ENCODE data around the gene HCFC1R1.
A peak's percentile ranks its signal among the peaks of the same experiment; 100 is the strongest.

Gene HCFC1R1

GRCh38 chr16:3042376-3042775 lies 18.6 kb upstream of the HCFC1R1 start:
- no peak overlapping the region for H3K27ac ChIP-seq
- no peak for DNase-seq (ENCODE audit: low spot score)
- no peak for TF ChIP-seq CTCF (conservative IDR thresholded peaks at IDR 0.05; ENCODE audit: low read depth)
- ChIA-PET POLR2A (ENCODE audit: low non-redundant PET) (no interaction called here), CTCF (interaction anchor here (0.7 to 1.4 kb wide), 3 partner anchors 9 to 17 kb away, joined by 3 to 5 read pairs (median 5); no protein-coding TSS in a partner anchor)

- POLR2A ChIA-PET (ENCODE audit: low non-redundant PET): no interaction called here
- no peak for DNase-seq (ENCODE audit: low spot score)
- no peak overlapping the region for H3K27ac ChIP-seq
- no peak for TF ChIP-seq CTCF (conservative IDR thresholded peaks at IDR 0.05; ENCODE audit: low read depth)
- CTCF ChIA-PET: interaction anchor here (0.7 to 1.2 kb wide), 3 partner anchors 10 to 105 kb away, joined by 3 to 4 read pairs (median 3); no protein-coding TSS in a partner anchor
These were observed 15.2 kb upstream of the HCFC1R1 start for GRCh38 chr16:3038896-3039295.

DNA sequence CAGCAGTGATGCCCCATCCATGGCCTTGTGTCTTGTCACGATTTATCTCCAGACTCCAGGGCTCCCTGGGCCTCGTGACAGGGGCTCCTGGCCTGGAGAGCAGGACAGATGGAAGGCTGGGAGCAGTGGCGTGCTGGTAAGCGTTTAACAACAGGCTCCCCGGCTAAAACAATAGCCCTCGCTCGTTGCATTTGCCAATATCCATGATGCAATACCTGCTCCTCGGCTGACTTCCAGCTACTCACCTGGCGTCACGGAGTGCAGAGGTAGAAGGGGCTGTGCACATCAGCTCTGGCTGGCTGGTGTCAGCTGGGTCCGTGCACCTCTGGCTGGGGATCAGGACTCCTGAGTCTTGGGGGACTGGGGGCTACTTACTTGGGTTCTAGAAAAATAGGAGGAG lies 14.5 kb upstream of the HCFC1R1 start:
- ChIA-PET POLR2A (ENCODE audit: low non-redundant PET) (no interaction called here), CTCF (interaction anchor here (0.6 to 1.2 kb wide), 5 partner anchors 9 to 1423 kb away, joined by 3 to 4 read pairs (median 3); no protein-coding TSS in a partner anchor)
- peak; percentile 79 for DNase-seq (ENCODE audit: low spot score)
- no peak for TF ChIP-seq CTCF (conservative IDR thresholded peaks at IDR 0.05; ENCODE audit: low read depth)
- H3K27ac ChIP-seq: no peak overlapping the region

- H3K27ac ChIP-seq: no peak within 1 kb of the TSS
- no peak for DNase-seq (ENCODE audit: low spot score)
- TF ChIP-seq CTCF (conservative IDR thresholded peaks at IDR 0.05; ENCODE audit: low read depth): no peak
- POLR2A ChIA-PET (ENCODE audit: low non-redundant PET): no interaction called here
- CTCF ChIA-PET: no interaction called here
These were observed 13.1 kb upstream of the HCFC1R1 start, which contains the start of gene BICDL2 for GRCh38 chr16:3036726-3037315. BICDL2 (minus strand) TSS chr16:3036944; CDS start chr16:3035496, 1,448 bp downstream.

- TF ChIP-seq CTCF (conservative IDR thresholded peaks at IDR 0.05; ENCODE audit: low read depth): no peak
- POLR2A ChIA-PET (ENCODE audit: low non-redundant PET): no interaction called here
- no peak for DNase-seq (ENCODE audit: low spot score)
- CTCF ChIA-PET: interaction anchor here (2.2 kb wide), 1 partner anchor 24 kb away, joined by 5 read pairs; no protein-coding TSS in a partner anchor
- H3K27ac ChIP-seq: no peak overlapping the region
These were observed 12.4 kb upstream of the HCFC1R1 start for GRCh38 chr16:3035972-3036725.

GRCh38 chr16:3035289-3035971 lies 11.7 kb upstream of the HCFC1R1 start:
- H3K27ac ChIP-seq: no peak overlapping the region
- POLR2A ChIA-PET (ENCODE audit: low non-redundant PET): no interaction called here
- DNase-seq (ENCODE audit: low spot score): no peak
- no peak for TF ChIP-seq CTCF (conservative IDR thresholded peaks at IDR 0.05; ENCODE audit: low read depth)
- CTCF ChIA-PET: interaction anchor here (1.2 to 2.2 kb wide), 2 partner anchors 25 to 33 kb away, joined by 3 to 5 read pairs; no protein-coding TSS in a partner anchor

Measured in RWPE1 (cell line).